H9 (cell line): ENCODE results near the gene TEAD1. TPM values are rescaled to one million over a fixed set of nuclear protein-coding genes. Genes with fewer than 3 reads are reported as not detected.

Source experiments
- DNase-seq: peaks from one replicate; pipeline ENCODE4 v3.0.0-alpha.2; 2017
- H2AFZ ChIP-seq: one replicate; pipeline ENCODE4 v1.6.1; 2013; ENCODE audit warnings: mild to moderate bottlenecking, low read length, control low read depth, moderate library complexity
- H2AK5ac ChIP-seq: 2 replicates; pipeline ENCODE4 v1.6.1; 2013; ENCODE audit warnings: low read length, control low read depth, mixed read lengths; ENCODE audit not compliant: insufficient read length
- H2BK120ac ChIP-seq: one replicate; pipeline ENCODE4 v1.6.1; 2013; ENCODE audit warnings: low read depth, mild to moderate bottlenecking, low read length, control low read depth, inconsistent platforms; ENCODE audit not compliant: poor library complexity, severe bottlenecking
- H2BK12ac ChIP-seq: 2 replicates; pipeline ENCODE4 v1.6.1; 2013; ENCODE audit warnings: low read length, control low read depth, mixed read lengths, low read depth; ENCODE audit not compliant: insufficient read length
- H2BK15ac ChIP-seq: 2 replicates; pipeline ENCODE4 v1.6.1; 2013; ENCODE audit warnings: low read depth, low read length, control low read depth
- H2BK20ac ChIP-seq: one replicate; pipeline ENCODE4 v1.6.1; 2013; ENCODE audit warnings: low read depth, mild to moderate bottlenecking, low read length, control low read depth, inconsistent platforms; ENCODE audit not compliant: poor library complexity, severe bottlenecking
- H2BK5ac ChIP-seq: 2 replicates; pipeline ENCODE4 v1.6.1; 2013; ENCODE audit warnings: low read length, control low read depth, mixed read lengths; ENCODE audit not compliant: insufficient read length
- H3K14ac ChIP-seq: 2 replicates; pipeline ENCODE4 v1.6.1; 2013; ENCODE audit warnings: low read length, control low read depth; ENCODE audit not compliant: insufficient read depth
- H3K18ac ChIP-seq: 2 replicates; pipeline ENCODE4 v1.6.1; 2013; ENCODE audit warnings: low read depth, mild to moderate bottlenecking, mixed read lengths, low read length, control low read depth; ENCODE audit not compliant: insufficient read length
- H3K23ac ChIP-seq: 2 replicates; pipeline ENCODE4 v1.6.1; 2013; ENCODE audit warnings: low read length, control low read depth, mixed read lengths, low read depth; ENCODE audit not compliant: insufficient read length
- H3K23me2 ChIP-seq: 2 replicates; pipeline ENCODE4 v1.6.1; 2013; ENCODE audit warnings: low read depth, mild to moderate bottlenecking, mixed read lengths, low read length, control low read depth; ENCODE audit not compliant: insufficient read length, poor library complexity, severe bottlenecking
- H3K27ac ChIP-seq: 2 replicates; pipeline ENCODE4 v1.5.1; 2013; ENCODE audit warnings: low read length, control low read depth, mixed read lengths, low read depth; ENCODE audit not compliant: insufficient read length
- H3K27me3 ChIP-seq: 2 replicates; pipeline ENCODE4 v1.6.1; 2013; ENCODE audit warnings: low read length, control low read depth, inconsistent platforms; ENCODE audit not compliant: insufficient read depth
- H3K4ac ChIP-seq: 2 replicates; pipeline ENCODE4 v1.6.1; 2013; ENCODE audit warnings: low read depth, mild to moderate bottlenecking, control low read depth, inconsistent platforms, low read length, moderate library complexity
- H3K4me1 ChIP-seq: 2 replicates; pipeline ENCODE4 v1.6.1; 2013; ENCODE audit warnings: low read length, control low read depth, inconsistent platforms; ENCODE audit not compliant: insufficient read depth
- H3K4me2 ChIP-seq: 2 replicates; pipeline ENCODE4 v1.6.1; 2013; ENCODE audit warnings: low read length, control low read depth, mixed read lengths; ENCODE audit not compliant: insufficient read length, insufficient read depth
- H3K56ac ChIP-seq: 2 replicates; pipeline ENCODE4 v1.6.1; 2013; ENCODE audit warnings: low read depth, mild to moderate bottlenecking, mixed read lengths, low read length, control low read depth; ENCODE audit not compliant: insufficient read length
- H3K79me1 ChIP-seq: 2 replicates; pipeline ENCODE4 v1.6.1; 2013; ENCODE audit warnings: low read depth, mild to moderate bottlenecking, moderate library complexity, low read length, control low read depth, inconsistent platforms; ENCODE audit not compliant: insufficient read depth, poor library complexity, severe bottlenecking
- H3K79me2 ChIP-seq: 2 replicates; pipeline ENCODE4 v1.6.1; 2013; ENCODE audit warnings: low read length, control low read depth, inconsistent platforms; ENCODE audit not compliant: insufficient read depth
- H3K9ac ChIP-seq: 2 replicates; pipeline ENCODE4 v1.6.1; 2013; ENCODE audit warnings: low read length, control low read depth, mixed read lengths; ENCODE audit not compliant: insufficient read length; ENCODE audit errors: extremely low read depth
- H3K9me3 ChIP-seq: one replicate; pipeline ENCODE4 v1.6.1; 2013; ENCODE audit warnings: low read depth, low read length, inconsistent platforms; ENCODE audit not compliant: control insufficient read depth
- H3T11ph ChIP-seq: one replicate; pipeline ENCODE4 v1.6.1; 2013; ENCODE audit warnings: mild to moderate bottlenecking, low read length, control low read depth, inconsistent platforms
- H4K20me1 ChIP-seq: one replicate; pipeline ENCODE4 v1.6.1; 2013; ENCODE audit not compliant: control insufficient read depth, insufficient read length, insufficient read depth
- H4K5ac ChIP-seq: 2 replicates; pipeline ENCODE4 v1.6.1; 2013; ENCODE audit warnings: low read depth, mild to moderate bottlenecking, mixed read lengths, low read length, control low read depth; ENCODE audit not compliant: insufficient read length
- H4K8ac ChIP-seq: replicated peaks from 2 replicates; pipeline ENCODE4 v1.6.1; 2013; ENCODE audit warnings: low read length, control low read depth, mixed read lengths, low read depth; ENCODE audit not compliant: insufficient read length
- H4K91ac ChIP-seq: 2 replicates; pipeline ENCODE4 v1.6.1; 2013; ENCODE audit warnings: low read depth, mild to moderate bottlenecking, moderate library complexity, mixed read lengths, low read length, control low read depth; ENCODE audit not compliant: insufficient read length
- H3K27ac Mint-ChIP-seq, 3 experiments: 2 replicates in 2 of 3; 3 replicates in 1 of 3; pipeline ENCODE4 v1.8.0; 2020 to 2021; ENCODE audit warnings: mixed read lengths in 3 of 3, mild to moderate bottlenecking in 1 of 3, moderate library complexity in 1 of 3
- H3K27me3 Mint-ChIP-seq: 2 replicates; pipeline ENCODE4 v1.8.0; 2021; ENCODE audit warnings: low read depth, mild to moderate bottlenecking, moderate library complexity, mixed read lengths
- H3K36me3 Mint-ChIP-seq, 3 experiments: 2 replicates in 2 of 3; 3 replicates in 1 of 3; pipeline ENCODE4 v1.8.0; 2020 to 2021; ENCODE audit warnings: low read depth in 3 of 3, mixed read lengths in 3 of 3; ENCODE audit not compliant: insufficient read depth in 1 of 3
- H3K4me1 Mint-ChIP-seq, 2 experiments: 2 replicates each; pipeline ENCODE4 v1.8.0; 2020; ENCODE audit warnings: mixed read lengths in 2 of 2
- H3K4me3 Mint-ChIP-seq, 2 experiments: 2 replicates in 1 of 2; 3 replicates in 1 of 2; pipeline ENCODE4 v1.8.0; 2020 to 2021; ENCODE audit warnings: mild to moderate bottlenecking in 2 of 2, mixed read lengths in 2 of 2, moderate library complexity in 1 of 2
- H3K9me3 Mint-ChIP-seq, 2 experiments: 2 replicates in 1 of 2; 3 replicates in 1 of 2; pipeline ENCODE4 v1.8.0; 2020; ENCODE audit warnings: mild to moderate bottlenecking in 2 of 2, mixed read lengths in 2 of 2, moderate library complexity in 1 of 2
- WGBS: extraction: QIAGEN DNeasy Blood & Tissue Kit; methylation state at CpG from one replicate; pipeline ENCODE4 v1.1.7; 2013; ENCODE audit warnings: missing lambda C conversion rate, low lambda C conversion rate, mixed read lengths; ENCODE audit not compliant: insufficient read length; ENCODE audit errors: extremely low coverage; 5-methylcytosine and 5-hydroxymethylcytosine counted together
- total RNA-seq: library from RNA; stranded (reverse); gene quantifications from 2 replicates; pipeline ENCODE4 v1.2.1, GENCODE V29; 2021
- TF ChIP-seq, protein P1 (sequence below): fragments of 200-600 bp; sonication (generic); conservative IDR thresholded peaks from 3 replicates; pipeline ENCODE4 v1.8.0; 2021; ENCODE audit warnings: antibody characterized with exemption, mild to moderate bottlenecking

TEAD1 gene
- total RNA-seq, 1 experiment from 2014 or later, result 75.1 TPM

- DNase-seq, result no peak
- H4K20me1 ChIP-seq, result no peaks in the 10 kb centered on the region
- WGBS, result no CpG with 5 or more reads among the region's 5 CpGs
- Mint-ChIP-seq H3K36me3 (peaks cover 0 to 8% (median 8%) of the 10 kb centered on the region in 3 experiments; a peak in 3 of 7 replicates), H3K4me3 (no peak overlapping the region), H3K27ac (no peak overlapping the region), H3K4me1 (peaks cover 41 to 49% of the 10 kb centered on the region in 2 experiments), H3K9me3 (no peaks in the 10 kb centered on the region), H3K27me3 (no peaks in the 10 kb centered on the region)
- H3K27me3 ChIP-seq, result no peaks in the 10 kb centered on the region
- no peak overlapping the region for H2BK20ac ChIP-seq
- peaks cover 10% of the 10 kb centered on the region; the same call in 1 of the 2 replicates for H3K4me1 ChIP-seq
- no peak overlapping the region for H4K5ac ChIP-seq
- no peak overlapping the region for H4K8ac ChIP-seq
- H2BK12ac ChIP-seq, result no peak overlapping the region
- no peak overlapping the region for H3K4me2 ChIP-seq
- no peaks in the 10 kb centered on the region for H3K9me3 ChIP-seq
- no peak overlapping the region for H3K18ac ChIP-seq
- no peaks in the 10 kb centered on the region for H3K23me2 ChIP-seq
- no peak overlapping the region for H3K27ac ChIP-seq
- H3K56ac ChIP-seq, result no peak overlapping the region
- no peak overlapping the region for H3K23ac ChIP-seq
- H3K9ac ChIP-seq, result no peak overlapping the region
- H3T11ph ChIP-seq, result no peak overlapping the region
- TF ChIP-seq, protein P1, sequence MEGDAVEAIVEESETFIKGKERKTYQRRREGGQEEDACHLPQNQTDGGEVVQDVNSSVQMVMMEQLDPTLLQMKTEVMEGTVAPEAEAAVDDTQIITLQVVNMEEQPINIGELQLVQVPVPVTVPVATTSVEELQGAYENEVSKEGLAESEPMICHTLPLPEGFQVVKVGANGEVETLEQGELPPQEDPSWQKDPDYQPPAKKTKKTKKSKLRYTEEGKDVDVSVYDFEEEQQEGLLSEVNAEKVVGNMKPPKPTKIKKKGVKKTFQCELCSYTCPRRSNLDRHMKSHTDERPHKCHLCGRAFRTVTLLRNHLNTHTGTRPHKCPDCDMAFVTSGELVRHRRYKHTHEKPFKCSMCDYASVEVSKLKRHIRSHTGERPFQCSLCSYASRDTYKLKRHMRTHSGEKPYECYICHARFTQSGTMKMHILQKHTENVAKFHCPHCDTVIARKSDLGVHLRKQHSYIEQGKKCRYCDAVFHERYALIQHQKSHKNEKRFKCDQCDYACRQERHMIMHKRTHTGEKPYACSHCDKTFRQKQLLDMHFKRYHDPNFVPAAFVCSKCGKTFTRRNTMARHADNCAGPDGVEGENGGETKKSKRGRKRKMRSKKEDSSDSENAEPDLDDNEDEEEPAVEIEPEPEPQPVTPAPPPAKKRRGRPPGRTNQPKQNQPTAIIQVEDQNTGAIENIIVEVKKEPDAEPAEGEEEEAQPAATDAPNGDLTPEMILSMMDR, result no peak
- H3K79me1 ChIP-seq, result no peaks in the 10 kb centered on the region
- H2AFZ ChIP-seq, result no peak overlapping the region
- no peak overlapping the region for H4K91ac ChIP-seq
- no peak overlapping the region for H2BK15ac ChIP-seq
- H3K79me2 ChIP-seq, result peaks cover 19% of the 10 kb centered on the region
- H3K14ac ChIP-seq, result no peak overlapping the region
- no peak overlapping the region for H2AK5ac ChIP-seq
- no peak overlapping the region for H2BK120ac ChIP-seq
- no peak overlapping the region for H2BK5ac ChIP-seq
- H3K4ac ChIP-seq, result no peak overlapping the region
Observed at GRCh38 chr11:12729941-12730340, 55.7 kb downstream of the TEAD1 start.
